Tibial nerve (tissue), 3 donors: Measurements from ENCODE around the gene TRPV5.

Experiments used
- CTCF ChIP-seq, 5 experiments: fragments of 200-600 bp in 3 of 5; fragments of 450-650 bp in 2 of 5; sonication (generic) in 3 of 5; IDR thresholded peaks; one replicate each; pipeline ENCODE4 v1.5.1; 2016 to 2019; ENCODE audit warnings: antibody characterized with exemption in 5 of 5, mild to moderate bottlenecking in 3 of 5, moderate library complexity in 2 of 5
- POLR2A ChIP-seq, 2 donors: fragments of 450-650 bp; IDR thresholded peaks; one replicate each; pipeline ENCODE4 v1.6.1; 2017; ENCODE audit warnings: antibody characterized with exemption in 2 of 2, mild to moderate bottlenecking in 2 of 2, moderate library complexity in 2 of 2

- TF ChIP-seq CTCF (IDR thresholded peaks at IDR 0.05) (no peak), POLR2A (IDR thresholded peaks at IDR 0.05) (no peak)
Observed at GRCh38 chr7:142896151-142896550, 37.4 kb downstream of the TRPV5 start.
